Upper lobe of left lung (tissue), 4 donors: Measurements from ENCODE around the gene TMEM79.

Experiments
- EP300 ChIP-seq, 4 donors: sonication (generic); formaldehyde crosslinking; IDR thresholded peaks; one replicate each; pipeline ENCODE4 v1.5.1; 2017; ENCODE audit warnings: antibody characterized with exemption in 4 of 4, control low read depth in 2 of 4
- POLR2AphosphoS5 ChIP-seq, 2 donors: sonication (generic); formaldehyde crosslinking; IDR thresholded peaks; one replicate each; pipeline ENCODE4 v1.5.1; 2017; ENCODE audit warnings: antibody characterized with exemption in 2 of 2
- TF ChIP-seq, protein P1 (sequence below), 6 experiments: fragments of 450-650 bp in 4 of 6; fragments of 200-600 bp in 2 of 6; sonication (generic) in 2 of 6; IDR thresholded peaks; one replicate each; pipeline ENCODE4 v1.5.1; 2016 to 2019; ENCODE audit warnings: antibody characterized with exemption in 6 of 6

DNA sequence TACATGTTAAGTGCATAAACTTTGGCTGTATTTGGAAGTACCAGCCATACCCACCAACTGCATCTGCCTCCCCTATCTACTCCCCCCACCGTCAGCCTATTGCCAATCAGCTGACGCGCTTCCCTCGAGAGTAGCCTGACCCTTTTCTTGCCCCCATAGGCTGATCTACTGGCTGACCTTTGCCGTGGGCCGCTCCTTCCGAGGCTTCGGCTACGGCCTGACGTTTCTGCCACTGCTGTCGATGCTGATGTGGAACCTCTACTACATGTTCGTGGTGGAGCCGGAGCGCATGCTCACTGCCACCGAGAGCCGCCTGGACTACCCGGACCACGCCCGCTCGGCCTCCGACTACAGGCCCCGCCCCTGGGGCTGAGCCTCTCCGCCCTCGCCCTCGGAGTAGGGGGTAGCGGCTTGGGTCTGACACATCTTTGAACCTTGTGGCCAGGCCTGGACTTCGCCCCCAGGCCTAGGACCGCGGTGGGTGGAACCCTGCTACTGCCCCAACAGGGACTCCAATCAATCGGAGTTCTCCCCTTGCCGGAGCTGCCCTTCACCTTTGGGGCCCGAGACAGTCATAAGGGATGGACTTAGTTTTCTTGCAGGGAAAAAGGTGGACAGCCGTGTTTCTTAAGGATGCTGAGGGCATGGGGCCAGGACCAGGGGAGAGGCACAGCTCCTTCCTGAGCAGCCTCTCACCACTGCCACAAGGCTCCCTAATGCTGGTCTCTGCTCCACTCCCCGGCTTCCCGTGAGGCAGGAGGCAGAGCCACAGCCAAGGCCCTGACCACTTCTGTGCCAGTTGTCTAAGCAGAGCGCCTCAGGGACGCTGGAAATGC lies 7.3 kb downstream of the TMEM79 start:
- no peak for TF ChIP-seq EP300 (IDR thresholded peaks at IDR 0.05)
- TF ChIP-seq, protein P1, sequence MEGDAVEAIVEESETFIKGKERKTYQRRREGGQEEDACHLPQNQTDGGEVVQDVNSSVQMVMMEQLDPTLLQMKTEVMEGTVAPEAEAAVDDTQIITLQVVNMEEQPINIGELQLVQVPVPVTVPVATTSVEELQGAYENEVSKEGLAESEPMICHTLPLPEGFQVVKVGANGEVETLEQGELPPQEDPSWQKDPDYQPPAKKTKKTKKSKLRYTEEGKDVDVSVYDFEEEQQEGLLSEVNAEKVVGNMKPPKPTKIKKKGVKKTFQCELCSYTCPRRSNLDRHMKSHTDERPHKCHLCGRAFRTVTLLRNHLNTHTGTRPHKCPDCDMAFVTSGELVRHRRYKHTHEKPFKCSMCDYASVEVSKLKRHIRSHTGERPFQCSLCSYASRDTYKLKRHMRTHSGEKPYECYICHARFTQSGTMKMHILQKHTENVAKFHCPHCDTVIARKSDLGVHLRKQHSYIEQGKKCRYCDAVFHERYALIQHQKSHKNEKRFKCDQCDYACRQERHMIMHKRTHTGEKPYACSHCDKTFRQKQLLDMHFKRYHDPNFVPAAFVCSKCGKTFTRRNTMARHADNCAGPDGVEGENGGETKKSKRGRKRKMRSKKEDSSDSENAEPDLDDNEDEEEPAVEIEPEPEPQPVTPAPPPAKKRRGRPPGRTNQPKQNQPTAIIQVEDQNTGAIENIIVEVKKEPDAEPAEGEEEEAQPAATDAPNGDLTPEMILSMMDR (IDR thresholded peaks at IDR 0.05): no peak
- peak in 1 of 2 donors; percentile 57 for TF ChIP-seq POLR2AphosphoS5 (IDR thresholded peaks at IDR 0.05)
